Midbrain (tissue), 1 donor: Measurements from ENCODE around the gene NAA60.

Experiments
- DNase-seq: peaks from one replicate; lab custom pipeline; 2025; lab: John Stamatoyannopoulos, UW

NAA60 gene

DNA sequence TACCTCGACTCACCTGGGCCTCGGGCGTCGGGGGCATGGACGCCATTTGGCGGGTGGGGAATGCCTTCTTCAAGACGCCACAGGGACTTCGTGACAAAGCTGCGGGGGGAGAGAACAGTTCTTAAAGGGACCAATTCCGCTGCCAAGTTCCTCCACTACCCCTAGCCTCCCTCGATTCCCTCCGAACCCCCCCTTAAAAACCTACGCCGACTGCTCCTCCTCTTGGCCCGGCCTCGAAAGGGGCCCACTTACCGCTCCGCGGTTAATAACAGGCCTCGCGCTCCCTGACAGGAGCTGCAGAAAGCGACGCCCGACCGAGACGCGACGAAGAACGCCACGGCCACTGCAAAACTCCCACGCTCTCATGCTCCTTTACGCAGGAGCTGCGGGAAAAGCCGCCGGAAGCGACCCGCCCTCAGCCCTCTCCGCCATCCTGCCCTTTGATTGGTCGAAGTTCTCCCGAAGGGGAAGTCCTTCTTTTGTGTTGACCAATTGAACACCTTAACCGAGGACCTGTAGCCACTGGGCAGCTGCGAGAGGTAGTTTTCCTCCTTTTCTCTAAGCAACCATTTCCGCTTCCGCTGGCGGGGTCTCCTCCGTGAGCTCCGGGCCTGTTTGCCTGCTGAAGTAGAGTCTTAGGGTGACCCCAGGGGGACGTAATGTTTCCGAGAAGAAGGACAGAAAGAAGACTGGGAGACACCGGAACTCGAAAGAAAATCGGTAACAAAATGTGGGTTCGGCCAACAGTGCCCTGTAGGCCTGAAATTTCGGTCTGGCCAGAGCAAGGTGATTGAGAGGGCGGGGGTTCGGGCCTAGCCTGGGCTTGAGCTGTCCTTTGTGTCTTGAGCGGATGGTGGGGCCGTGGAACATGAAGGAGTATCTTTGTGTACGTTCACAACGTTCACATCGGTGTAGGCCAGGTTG, at the start of gene NAA60, which contains the start of gene ZNF597:
Gene NAA60, plus strand, starts transcription at position 573 of the 924 bp plus-strand sequence. CDS start 32,548 bp downstream, outside the sequence.
Gene ZNF597, minus strand, starts transcription at position 397 of the 924 bp plus-strand sequence. Its CDS starts 351 bp downstream, at position 46.
- peak; percentile 91 for DNase-seq

DNA sequence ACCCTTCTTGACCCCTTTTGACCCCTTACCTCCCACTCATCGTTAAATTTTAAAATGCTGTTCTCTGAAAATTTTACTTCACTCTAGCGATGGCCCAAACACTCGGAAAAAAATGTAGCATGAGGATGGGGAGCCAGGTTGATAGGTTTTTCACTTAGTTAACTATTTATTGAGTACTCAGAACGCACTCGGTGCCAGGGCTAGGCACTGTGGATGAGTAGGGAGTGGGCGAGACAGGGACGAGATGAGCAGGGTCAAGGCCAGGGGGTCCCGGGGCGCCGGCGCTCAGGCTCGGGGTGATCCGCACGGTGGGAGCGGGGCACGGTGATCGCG, 43.1 kb upstream of the NAA60 start:
- DNase-seq: no peak

DNA sequence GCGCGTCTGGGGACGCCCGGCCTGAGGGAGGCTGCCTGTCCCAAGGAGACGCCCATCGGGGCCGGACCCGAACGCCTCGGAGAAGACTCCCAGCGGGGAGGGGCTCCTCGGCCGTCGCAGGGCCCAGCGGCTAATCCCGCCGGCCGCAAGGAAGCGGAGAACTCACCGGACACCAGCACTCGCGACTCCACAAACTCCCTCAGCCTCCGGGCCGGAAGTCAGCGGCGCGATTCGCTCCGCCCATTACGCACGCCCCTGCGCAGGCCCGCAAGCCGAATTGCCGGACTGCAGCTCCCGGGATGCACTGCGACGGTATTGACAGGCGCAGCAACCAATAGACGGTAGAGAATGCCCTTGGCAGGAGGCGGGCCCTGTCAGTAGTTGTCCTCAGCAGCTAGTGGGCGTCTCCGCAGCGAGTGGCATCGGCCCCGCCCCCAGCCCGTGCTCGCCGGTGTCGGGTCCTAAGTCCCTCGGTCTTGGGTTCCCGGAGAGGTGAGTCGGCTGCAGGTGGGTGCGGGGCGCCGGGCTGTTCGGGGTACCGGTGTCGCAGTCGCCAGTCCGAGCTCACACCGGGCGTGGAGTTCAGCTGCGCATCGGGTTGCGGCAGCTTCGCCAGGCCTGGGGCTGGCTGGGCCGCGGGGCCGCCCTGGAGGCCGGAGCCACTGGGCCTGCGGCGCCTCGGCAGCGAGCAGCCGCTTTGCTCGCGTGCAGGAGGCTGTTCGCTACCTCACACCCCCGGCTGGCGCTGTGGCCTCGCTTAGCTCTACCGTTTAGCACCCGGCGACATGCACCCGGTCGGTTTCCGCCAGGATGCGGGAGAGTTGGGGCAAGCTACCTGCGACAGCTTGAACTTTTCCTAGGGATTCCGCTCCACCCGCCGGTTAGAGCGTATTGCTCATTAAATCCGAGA, 42.4 kb upstream of the NAA60 start, which contains the start of the genes ZNF174 and ZSCAN32:
Gene ZNF174, plus strand, starts transcription at position 437 of the 910 bp plus-strand sequence. CDS start 790 bp downstream, outside the sequence.
Gene ZSCAN32, minus strand, starts transcription at position 226 of the 910 bp plus-strand sequence. CDS start 3,447 bp downstream, outside the sequence.
- DNase-seq: peak; percentile 98

DNA sequence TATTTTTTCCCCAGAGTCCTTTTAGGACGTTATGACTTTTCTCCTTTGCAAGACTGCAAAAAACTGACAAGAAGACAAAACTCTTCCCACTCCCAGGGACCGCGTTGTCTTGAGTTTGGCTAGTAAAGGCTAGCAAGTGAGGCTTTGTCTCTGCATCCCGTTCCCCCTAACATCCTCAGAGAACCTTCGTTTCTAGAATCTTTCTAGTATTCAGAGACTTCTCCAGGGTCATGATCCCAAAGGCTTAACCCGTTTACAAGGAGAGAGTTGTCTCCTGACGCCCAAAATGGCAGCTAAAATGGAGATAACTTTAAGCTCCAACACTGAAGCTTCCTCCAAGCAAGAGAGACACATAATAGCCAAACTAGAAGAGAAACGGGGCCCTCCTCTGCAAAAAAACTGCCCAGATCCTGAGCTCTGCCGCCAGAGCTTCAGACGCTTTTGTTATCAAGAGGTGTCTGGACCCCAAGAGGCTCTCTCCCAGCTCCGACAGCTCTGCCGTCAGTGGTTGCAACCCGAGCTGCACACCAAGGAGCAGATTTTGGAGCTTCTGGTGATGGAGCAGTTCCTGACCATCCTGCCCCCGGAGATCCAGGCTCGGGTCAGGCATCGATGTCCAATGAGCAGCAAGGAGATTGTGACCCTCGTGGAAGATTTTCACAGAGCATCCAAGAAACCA, 41.6 kb upstream of the NAA60 start:
- DNase-seq: no peak

DNA sequence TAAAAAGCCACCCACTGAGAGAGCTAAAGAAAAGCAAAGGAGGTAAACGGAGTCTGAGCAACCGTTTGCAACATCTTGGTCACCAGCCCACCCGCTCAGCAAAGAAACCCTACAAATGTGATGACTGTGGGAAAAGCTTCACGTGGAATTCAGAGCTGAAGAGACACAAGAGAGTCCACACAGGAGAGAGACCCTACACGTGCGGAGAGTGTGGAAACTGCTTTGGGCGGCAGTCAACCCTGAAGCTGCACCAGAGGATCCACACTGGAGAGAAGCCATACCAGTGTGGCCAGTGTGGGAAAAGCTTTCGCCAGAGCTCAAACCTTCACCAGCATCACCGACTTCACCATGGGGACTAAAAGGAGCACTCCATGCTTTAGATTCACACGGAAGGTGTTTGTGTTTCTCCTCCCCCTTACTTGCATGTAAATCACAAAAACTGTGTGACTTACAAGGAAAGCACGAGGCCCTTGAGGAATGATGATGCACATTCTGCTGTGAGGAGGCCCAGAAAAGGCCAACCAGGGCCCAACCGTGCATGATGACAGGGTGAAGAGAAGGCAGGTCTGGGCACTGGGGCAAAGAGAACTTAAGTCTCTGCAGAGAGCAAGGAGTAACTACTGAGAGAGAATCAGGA, 34.8 kb upstream of the NAA60 start:
- no peak for DNase-seq

DNA sequence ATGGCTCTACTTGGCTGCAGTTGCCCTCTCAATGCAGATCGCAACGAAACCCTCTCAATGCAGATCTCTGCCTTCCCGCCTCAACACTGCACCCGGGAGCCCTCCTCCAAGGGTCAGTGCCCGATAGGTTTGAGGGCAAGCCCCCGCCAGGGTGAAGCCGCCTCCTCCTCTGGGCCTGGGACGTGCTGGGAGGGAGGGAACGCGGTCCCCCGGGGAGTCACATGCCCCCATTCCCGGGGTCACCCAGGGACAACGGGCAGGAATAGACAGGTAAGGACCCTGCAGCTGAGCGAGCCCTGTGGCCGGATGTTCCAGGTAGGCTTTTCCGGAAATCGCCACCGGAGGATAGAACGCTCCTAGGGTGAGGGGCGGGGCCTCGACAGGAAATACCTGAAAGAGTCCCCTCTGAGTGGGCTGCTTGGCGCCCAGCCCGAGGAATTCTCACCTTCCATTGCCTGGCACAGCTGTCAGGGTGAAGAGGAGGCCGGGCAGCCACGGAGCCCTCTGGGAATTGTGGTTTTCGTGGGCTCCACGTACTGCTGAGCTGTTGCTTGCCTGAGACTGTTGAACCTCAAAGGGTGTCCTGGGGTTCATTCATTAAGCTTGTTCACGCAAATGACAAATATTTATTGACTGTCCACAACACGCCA, 29.6 kb upstream of the NAA60 start:
- DNase-seq: no peak

DNA sequence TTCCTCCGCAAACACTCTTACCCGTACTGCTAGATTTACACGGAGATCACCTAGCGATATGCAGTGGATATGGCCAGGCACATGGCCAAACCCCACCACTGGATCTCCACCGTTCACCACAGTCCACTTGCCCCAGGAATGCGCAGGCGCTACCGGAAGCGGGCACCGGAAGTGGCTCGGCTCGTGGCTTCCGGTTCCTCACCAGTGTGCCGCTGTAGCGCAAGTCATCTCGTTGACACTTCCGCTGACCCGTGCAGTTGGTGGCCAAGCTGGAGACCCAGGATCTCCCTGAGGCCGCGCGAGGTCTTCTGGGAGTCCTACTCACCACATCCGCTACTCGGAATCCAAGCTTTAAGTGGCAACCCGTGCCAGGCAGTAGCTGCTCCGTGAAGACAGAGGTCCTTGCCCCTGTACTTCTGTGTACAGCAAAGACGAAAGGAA, 11.7 kb upstream of the NAA60 start:
- no peak for DNase-seq

DNA sequence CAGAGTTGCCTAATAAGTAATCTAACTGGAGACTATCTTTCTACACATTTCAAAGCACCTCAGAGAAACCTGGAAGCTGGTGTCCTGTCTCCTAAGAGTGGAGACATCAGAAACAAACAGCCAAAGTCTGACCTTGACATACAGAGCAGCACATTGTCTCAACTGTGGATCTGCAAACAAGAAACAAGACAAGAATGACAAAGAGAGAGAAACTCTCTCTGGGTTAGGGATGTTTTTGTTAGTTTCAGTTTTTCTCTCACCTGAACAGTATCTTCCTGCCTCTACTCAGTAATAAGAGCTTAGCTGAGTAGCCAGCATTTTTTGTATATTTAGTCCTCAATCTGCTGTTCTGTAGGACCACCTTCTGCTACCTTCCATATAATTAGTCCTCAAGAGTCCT, 9.1 kb upstream of the NAA60 start:
- no peak for DNase-seq

DNA sequence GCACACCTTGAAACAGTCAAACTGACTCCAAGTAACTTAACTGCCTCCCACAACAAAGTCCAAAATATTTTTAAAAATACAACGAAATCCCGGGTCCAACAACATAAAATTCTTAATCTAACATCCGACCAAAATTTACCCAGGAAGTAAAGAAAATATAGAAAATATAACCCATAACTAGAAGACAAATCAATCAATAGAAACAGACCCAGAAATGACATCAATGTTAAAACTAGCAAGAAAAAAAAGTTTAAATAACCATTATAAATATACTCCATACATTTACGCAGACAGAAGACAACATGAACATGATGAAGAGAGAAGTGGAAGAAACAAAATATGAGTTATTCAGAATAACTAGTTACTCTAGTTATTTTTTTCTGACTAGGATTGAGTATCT, 3.8 kb upstream of the NAA60 start:
- no peak for DNase-seq

DNA sequence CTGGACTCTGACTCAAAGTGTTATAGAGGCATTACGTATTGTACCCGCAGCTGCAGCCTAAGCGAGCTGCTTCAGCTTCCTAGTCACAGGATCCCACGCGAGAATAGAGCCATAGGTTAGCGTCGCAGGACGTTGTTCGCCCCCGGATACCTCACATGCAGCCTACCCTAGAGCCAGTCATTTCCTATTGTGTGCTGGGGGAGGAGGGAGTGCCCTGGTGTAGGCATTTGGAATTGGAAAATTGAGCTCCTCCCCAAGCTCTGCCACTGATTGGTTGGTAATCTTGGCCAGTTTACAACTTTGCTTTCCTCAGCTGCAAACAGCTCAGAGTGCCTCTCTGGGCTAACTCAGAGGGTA, 530 bp downstream of the NAA60 start:
- DNase-seq: no peak

DNA sequence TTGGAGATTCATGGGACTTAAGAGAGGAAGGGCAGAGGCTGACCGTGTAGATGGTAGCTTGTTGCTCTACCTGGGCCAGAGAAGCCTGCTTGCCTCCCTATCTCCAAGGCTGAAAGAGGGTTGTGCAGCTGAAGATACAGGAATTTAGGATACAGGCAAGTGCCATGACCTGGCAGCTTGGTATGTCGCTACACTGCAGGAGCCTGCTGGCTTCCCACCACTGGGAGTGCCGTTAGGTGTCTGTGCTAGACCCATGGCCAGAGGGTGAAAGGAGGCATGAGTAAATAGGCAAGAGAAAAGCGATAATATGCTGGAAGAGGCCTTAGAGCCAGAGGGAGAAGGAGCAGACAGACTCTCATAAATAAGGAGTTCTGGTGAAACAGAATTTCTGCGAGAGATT, 10.6 kb downstream of the NAA60 start:
- DNase-seq: no peak

DNA sequence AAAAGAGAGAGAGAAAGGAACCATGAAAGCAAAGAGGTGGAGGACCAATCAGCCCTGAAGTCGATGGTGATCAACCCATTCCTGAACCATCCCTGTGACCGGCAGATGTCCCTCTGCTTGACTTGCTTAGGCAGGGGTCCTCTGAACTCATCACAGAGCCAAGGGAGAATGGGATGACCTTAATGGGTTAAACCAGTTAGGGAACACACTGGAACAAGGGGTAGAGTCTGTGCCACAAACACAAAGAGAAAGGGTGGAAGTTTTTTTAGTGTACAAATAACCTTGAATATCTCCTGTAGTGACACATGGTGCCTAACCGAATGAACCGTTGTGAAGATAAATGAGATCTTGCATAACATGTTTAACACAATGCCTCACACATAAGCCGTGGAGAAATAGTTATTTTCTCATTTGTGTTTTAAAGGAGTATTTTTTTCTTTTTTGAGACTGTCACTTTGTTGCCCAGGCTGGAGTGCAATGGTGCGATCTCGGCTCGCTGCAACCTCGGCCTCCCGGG, 11.2 kb downstream of the NAA60 start:
- DNase-seq: no peak

DNA sequence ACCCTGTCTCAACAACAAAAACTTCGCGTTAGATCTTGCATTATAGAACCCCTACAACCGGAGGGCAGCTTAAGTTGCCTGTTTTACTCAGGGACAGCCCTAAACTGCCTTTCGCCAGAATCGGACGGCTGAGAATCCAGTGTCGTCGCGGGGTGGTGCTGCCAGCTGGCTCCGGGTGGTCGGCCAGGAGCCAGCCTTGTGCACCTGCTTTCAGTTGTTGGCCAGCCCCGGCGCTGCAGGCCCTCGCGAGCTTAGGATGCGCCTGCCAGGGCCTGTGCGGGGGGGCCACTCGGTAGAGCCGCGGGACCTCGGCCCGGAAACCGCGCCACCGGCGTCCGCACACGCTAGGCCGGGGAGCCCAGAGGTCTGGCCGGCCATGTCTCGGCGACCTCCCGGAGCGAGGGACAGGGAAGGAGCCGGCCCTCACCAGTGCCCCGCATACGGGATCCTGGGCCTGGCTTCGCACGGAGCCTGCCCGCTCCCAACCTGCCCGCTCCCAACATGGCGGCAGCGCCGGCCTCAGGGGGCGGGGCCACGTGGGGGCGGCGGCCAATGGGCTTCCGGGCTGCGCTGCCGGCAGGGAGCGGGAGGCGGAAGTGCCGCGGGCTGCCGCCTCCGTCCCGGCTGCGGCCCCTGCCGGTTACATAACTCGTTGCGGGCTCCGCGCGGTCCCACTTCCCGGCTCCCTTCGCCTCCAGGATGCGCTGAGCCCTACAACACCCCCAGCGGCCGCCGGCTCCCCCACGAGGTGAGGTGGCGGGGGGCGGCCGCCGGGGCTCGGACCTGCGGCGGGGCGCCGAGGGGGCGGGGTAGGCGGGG, 14.2 kb downstream of the NAA60 start:
- peak; percentile 91 for DNase-seq

DNA sequence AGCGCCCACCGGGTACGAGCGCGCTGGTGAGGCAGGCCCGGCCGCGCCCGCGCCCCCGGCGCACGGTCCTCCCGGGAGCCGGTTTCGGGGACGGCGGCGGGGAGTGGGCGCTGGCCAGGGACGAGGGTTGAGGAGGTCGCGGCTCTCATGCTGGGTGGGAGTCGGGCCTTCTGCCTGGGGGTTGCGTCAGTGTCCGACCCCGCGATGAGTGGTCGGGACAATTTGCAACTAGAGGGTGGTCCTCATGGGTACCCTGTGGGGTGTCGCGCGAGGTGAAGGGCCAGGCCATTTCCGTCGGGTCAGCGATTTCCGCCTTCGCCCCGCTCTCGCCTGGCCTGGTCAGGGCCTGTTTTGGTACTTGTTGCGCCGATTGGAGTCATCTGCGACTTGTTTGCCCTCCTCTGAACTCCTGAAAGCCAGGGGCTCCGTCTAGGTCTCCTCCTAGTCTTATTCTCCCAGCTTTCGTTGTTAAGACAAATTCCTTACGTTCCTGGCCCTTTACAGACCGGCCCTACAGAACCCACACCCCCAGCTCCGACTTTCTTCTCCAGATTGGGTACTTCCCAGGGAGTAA, 14.9 kb downstream of the NAA60 start:
- DNase-seq: peak; percentile 22

DNA sequence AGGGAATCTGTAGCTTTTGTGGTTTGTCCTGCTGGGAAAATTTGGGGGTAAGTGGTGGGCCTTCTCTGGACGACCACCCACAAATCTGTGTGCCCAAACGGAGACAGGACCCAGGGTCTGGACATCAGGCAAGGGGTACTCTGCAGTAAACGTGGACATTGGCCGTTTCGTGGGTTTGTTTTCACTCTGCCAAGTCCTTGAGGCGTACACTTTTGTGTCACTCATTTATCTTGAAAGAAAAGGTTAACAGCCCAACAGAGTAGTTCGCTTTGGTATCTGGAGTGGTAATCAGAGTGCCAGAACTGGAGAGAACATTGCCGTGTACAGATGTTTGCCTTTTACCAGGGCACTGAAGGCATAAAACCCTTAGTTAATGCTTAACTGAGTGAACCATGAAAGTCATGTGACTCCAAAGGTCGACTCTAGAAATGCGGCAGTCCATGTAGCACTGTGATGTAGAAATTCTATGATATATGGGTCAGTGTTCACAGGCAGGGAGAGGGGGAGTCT, 15.4 kb downstream of the NAA60 start:
- DNase-seq: peak; percentile 28

DNA sequence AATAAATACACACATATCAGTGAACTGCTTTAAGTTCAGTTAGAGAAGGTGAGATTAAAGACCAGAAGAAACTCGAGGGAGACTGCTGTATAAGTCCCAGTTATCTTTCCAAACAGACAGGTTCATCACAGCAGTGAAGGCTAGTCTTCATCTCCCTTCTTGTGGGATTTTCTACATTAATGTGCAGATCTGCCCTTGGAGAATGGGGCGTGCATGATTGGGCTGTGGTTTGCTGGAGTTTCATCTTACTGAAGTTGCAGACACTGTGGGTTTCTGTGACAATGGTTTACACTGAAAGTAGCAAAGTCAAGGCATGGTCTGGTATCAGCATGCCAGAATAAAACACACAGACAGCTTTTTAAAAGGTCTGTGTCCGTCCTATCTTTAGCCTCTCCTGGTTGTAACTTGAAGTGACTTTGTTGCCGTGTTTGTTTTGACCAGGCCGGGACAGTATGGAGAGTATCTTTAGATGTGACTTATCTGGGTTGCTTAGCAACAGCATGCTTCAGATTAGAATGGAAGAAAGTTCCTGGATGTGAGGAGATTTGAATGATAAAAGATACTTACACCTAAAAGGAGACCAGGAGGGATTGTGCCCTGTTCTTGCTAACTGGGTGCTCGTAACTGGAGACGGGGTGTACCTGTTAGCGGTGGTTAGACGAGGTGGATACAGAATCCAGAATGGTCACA, 16.1 kb downstream of the NAA60 start:
- no peak for DNase-seq

DNA sequence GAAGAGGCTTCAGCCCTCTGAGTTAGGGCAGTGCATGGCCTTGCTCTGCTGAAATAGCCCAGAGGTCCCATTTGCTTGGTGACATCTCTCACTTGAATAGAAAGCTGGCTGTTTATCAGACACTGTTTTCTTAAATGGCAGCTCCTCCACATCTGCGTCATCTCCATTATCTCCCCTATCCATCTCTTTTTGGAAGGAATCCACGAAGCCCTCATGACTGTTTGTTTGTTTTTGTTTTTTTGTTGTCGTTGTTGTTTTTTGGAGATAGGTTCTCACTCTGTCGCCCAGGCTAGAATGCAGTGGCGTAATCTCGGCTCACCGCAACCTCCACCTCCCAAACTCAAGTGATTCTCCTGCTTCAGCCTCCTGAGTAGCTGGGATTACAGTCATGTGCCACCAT, 16.6 kb downstream of the NAA60 start:
- DNase-seq: no peak

DNA sequence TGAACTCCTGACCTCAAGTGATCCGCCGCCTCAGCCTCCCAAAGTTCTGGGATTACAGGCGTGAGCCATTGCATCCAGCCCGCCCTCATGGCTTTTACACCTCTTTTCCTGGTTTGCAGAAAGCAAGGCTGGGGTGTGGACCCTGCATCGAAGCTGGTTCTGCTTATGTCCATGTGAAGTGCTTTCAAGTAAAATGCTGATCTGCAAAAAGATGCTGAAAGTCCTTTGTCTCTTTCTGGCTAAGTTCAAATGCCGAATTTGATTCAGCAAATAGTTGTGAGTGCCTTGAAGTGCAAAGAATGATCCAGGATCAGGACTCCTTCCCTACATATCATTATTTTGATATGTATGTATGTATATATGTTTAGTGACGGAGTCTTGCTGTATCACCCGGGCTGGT, 17.1 kb downstream of the NAA60 start:
- DNase-seq: no peak

DNA sequence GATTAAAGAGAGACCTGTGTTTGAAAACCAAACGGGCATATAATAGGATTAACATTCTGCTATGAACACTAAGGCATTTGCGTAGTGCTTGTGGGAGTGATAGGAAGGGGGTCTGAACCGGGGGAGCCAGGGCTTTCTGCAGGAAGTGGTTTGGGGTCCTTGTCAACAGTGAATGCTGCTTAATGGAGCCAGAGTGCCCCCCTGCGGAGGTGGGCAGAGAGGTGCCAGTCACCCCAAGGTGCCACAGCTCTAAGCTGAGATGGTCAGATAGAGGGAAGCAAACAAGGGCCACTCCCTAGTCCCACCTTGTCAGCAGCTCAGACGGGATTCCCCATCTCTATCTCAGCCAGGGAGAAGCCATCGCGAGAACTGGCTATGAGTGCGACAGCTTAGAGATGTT, 17.7 kb downstream of the NAA60 start:
- DNase-seq: no peak
